Measurements from ENCODE around the gene FYCO1.

The FYCO1 gene

DNA sequence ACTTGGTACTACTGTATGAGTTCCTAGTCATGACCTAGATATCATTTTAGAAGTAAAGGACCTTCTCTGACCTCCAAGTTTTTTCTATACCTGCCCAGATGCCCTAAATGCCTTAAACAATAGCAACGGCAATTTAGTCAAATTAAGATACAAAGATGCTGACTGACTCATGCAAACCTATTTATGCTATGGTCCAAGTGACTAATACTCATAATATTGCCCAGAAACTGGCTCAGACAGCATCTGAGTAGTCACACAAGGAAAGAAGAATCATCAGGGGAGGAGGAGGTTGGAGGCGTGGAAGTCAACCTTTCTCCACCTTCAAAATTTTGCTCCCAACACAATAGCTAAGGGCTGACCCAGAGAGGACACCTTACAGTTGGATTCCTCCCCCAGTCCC, 6.8 kb downstream of the FYCO1 start:
- no peak for DNase-seq (ENCODE audit: low read depth)
- no peak for TF ChIP-seq CTCF (IDR thresholded peaks at IDR 0.05; ENCODE audit: control insufficient read depth, extremely low read depth, insufficient read depth)
- H3K4me3 ChIP-seq (ENCODE audit: low read depth, low read length): no peak overlapping the region

DNA sequence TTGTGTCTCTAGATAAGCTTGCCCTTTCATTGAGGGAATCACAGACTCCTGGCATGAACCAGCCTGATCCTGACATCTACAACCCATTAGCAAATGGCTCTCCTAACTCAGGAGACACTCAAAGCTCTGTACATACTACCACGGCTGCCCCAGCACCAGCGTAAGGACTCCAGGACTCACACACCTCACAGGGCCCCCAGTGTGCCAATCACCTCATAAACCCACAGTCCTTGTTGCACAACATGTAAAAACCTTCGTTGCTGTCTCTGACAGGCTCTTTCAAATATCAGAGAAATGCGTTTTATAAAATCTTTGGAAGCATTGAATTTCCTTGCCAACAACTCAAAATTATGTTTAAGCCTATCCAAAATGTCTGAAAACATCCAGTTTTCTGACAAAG, 7.3 kb downstream of the FYCO1 start:
- no peak overlapping the region for H3K4me3 ChIP-seq (ENCODE audit: low read depth, low read length)
- DNase-seq (ENCODE audit: low read depth): no peak
- TF ChIP-seq CTCF (IDR thresholded peaks at IDR 0.05; ENCODE audit: control insufficient read depth, extremely low read depth, insufficient read depth): no peak

DNA sequence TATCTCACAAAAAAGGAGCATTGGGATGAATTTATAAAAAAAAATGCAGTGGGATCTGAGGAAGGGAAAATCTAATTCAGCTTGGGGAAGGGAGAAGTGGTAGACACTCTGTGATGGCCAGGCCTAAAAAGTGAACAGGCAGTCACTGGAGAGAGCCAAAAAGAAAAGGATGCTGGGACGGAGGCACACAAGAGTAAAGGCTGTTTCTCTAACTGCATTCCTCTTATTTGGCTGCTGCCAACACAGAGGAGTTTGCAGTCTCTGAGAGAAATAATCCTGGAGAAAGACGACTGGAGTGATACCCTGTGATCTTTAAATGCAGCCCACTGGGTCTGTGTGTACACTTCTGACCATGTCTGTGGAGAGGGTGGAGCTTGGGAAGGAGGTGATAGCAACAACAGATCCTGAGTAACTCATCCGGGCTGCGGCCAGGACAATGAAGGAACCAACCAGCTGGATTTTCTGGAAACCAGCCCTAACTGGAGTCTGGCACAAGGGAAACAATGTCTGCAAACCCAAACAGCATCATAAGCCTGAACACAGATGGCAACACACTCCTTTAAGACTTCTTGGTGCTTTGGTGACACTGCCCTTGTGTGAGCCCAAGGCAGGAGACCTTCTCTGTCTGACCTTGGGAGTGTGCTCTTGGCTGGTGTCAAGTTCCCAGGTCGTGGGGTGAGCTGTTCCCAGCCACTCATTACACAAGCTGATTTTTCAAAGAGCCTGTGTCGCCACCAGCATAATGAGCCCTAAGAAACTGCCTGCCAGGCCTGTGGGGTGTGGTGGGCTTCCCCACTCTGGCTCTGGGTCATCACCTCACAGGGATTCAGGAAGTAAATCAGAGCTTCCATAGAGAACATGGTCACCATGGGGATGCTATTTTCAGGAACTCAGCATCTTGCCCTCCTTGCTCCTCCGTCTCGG, 8.0 kb downstream of the FYCO1 start:
- no peak for TF ChIP-seq CTCF (IDR thresholded peaks at IDR 0.05; ENCODE audit: control insufficient read depth, extremely low read depth, insufficient read depth)
- peak; percentile 54 for DNase-seq (ENCODE audit: low read depth)
- no peak overlapping the region for H3K4me3 ChIP-seq (ENCODE audit: low read depth, low read length)

- peak overlapping the region; percentile 6; the same call in 1 of the 2 replicates for H3K4me3 ChIP-seq (ENCODE audit: low read depth, low read length)
- TF ChIP-seq CTCF (IDR thresholded peaks at IDR 0.05; ENCODE audit: control insufficient read depth, extremely low read depth, insufficient read depth): no peak
- DNase-seq (ENCODE audit: low read depth): peak; percentile 95
These were observed 9.2 kb downstream of the FYCO1 start for GRCh38 chr3:45986303-45986982.

GRCh38 chr3:45985532-45986302, 9.9 kb downstream of the FYCO1 start:
- H3K4me3 ChIP-seq (ENCODE audit: low read depth, low read length): no peak overlapping the region
- DNase-seq (ENCODE audit: low read depth): no peak
- no peak for TF ChIP-seq CTCF (IDR thresholded peaks at IDR 0.05; ENCODE audit: control insufficient read depth, extremely low read depth, insufficient read depth)

- peak; percentile 97 for DNase-seq (ENCODE audit: low read depth)
These were observed 11.0 kb downstream of the FYCO1 start for GRCh38 chr3:45984331-45985312.

More at GRCh38 chr3:45984331-45985312, 11.0 kb downstream of the FYCO1 start:
- no peak for TF ChIP-seq CTCF (IDR thresholded peaks at IDR 0.05; ENCODE audit: control insufficient read depth, extremely low read depth, insufficient read depth)
- H3K4me3 ChIP-seq (ENCODE audit: low read depth, low read length): no peak overlapping the region
